HEK293 (cell line): ENCODE results near the gene CPLX1.

ENCODE experiments used
- CTCF ChIA-PET: fragments of 350-600 bp; formaldehyde crosslinking; extraction: SDS; loops from one replicate; lab custom pipeline; 2021; ENCODE audit warnings: antibody characterized with exemption; lab: Yijun Ruan, JAX
- POLR2A ChIA-PET: fragments of 300-600 bp; formaldehyde crosslinking; extraction: SDS; loops from one replicate; lab custom pipeline; 2020; ENCODE audit warnings: antibody characterized with exemption, inconsistent platforms; lab: Yijun Ruan, JAX
- H3K27ac ChIP-seq: fragments of 200-500 bp; sonication (Bioruptor generic); 2 replicates; pipeline ENCODE4 v1.5.1; 2014; ENCODE audit warnings: low read depth, low read length, control low read depth, inconsistent platforms; ENCODE audit errors: extremely low read depth
- H3K36me3 ChIP-seq, 2 experiments: fragments of 200-500 bp in 1 of 2; sonication (Bioruptor generic) in 1 of 2; 1 replicate in 1 of 2; 2 replicates in 1 of 2; pipeline ENCODE4 v1.5.1; 2014 to 2017; ENCODE audit warnings: inconsistent platforms in 2 of 2, low read length in 2 of 2; ENCODE audit not compliant: control insufficient read depth in 2 of 2, insufficient read depth in 1 of 2
- H3K4me1 ChIP-seq: fragments of 200-500 bp; sonication (Bioruptor generic); 2 replicates; pipeline ENCODE4 v1.5.1; 2014; ENCODE audit warnings: mild to moderate bottlenecking, low read length, inconsistent platforms; ENCODE audit not compliant: control insufficient read depth, insufficient read depth
- H3K4me3 ChIP-seq: 2 replicates; pipeline ENCODE4 v1.5.1; 2011; ENCODE audit warnings: low read depth, mild to moderate bottlenecking, control low read depth, low read length, moderate library complexity
- H3K9me3 ChIP-seq: fragments of 200-500 bp; sonication (Bioruptor generic); 2 replicates; pipeline ENCODE4 v1.5.1; 2014; ENCODE audit warnings: low read depth, low read length, inconsistent platforms; ENCODE audit not compliant: control insufficient read depth, insufficient read depth
- BCL11A ChIP-seq: fragments of 450-650 bp; formaldehyde crosslinking; IDR thresholded peaks from 2 replicates; pipeline ENCODE4 v1.5.1; 2016; ENCODE audit warnings: low read depth, missing biosample characterization, missing genetic modification characterization
- BCL11B ChIP-seq: fragments of 450-650 bp; formaldehyde crosslinking; IDR thresholded peaks from 2 replicates; pipeline ENCODE4 v1.5.1; 2016; ENCODE audit warnings: low read depth, missing biosample characterization, missing genetic modification characterization
- ELK4 ChIP-seq: IDR thresholded peaks from 2 replicates; pipeline ENCODE4 v1.6.1; 2011; ENCODE audit warnings: mild to moderate bottlenecking, low read depth, low read length, borderline replicate concordance
- PRDM1 ChIP-seq: fragments of 450-650 bp; formaldehyde crosslinking; IDR thresholded peaks from 2 replicates; pipeline ENCODE4; 2016; ENCODE audit warnings: missing biosample characterization, missing genetic modification characterization
- WT1 ChIP-seq: fragments of 450-650 bp; formaldehyde crosslinking; IDR thresholded peaks from 2 replicates; pipeline ENCODE4 v1.5.1; 2016; ENCODE audit warnings: missing biosample characterization, missing genetic modification characterization
- ZBTB10 ChIP-seq: fragments of 450-650 bp; formaldehyde crosslinking; IDR thresholded peaks from 2 replicates; pipeline ENCODE4 v1.5.1; 2016; ENCODE audit warnings: missing biosample characterization, missing genetic modification characterization
- ZNF221 ChIP-seq: fragments of 450-650 bp; formaldehyde crosslinking; IDR thresholded peaks from 2 replicates; pipeline ENCODE4 v1.5.1; 2017; ENCODE audit warnings: missing biosample characterization, missing genetic modification characterization, borderline replicate concordance
- ZNF292 ChIP-seq: fragments of 450-650 bp; formaldehyde crosslinking; IDR thresholded peaks from 2 replicates; pipeline ENCODE4 v1.5.1; 2016; ENCODE audit warnings: low read depth, missing biosample characterization, missing genetic modification characterization, borderline replicate concordance
- ZNF335 ChIP-seq: fragments of 450-650 bp; formaldehyde crosslinking; conservative IDR thresholded peaks from 2 replicates; pipeline ENCODE4 v1.5.1; 2016; ENCODE audit warnings: missing biosample characterization, missing genetic modification characterization
- ZNF341 ChIP-seq: fragments of 450-650 bp; formaldehyde crosslinking; IDR thresholded peaks from 2 replicates; pipeline ENCODE4; 2016; ENCODE audit warnings: low read depth, missing biosample characterization, missing genetic modification characterization
- ZNF514 ChIP-seq: fragments of 450-650 bp; formaldehyde crosslinking; IDR thresholded peaks from 2 replicates; pipeline ENCODE4 v1.5.1; 2016; ENCODE audit warnings: missing biosample characterization, missing genetic modification characterization
- ZNF571 ChIP-seq: fragments of 450-650 bp; formaldehyde crosslinking; IDR thresholded peaks from 2 replicates; pipeline ENCODE4 v1.5.0; 2017; ENCODE audit warnings: missing biosample characterization, missing genetic modification characterization
- ZNF600 ChIP-seq: fragments of 450-650 bp; formaldehyde crosslinking; IDR thresholded peaks from 2 replicates; pipeline ENCODE4 v1.5.1; 2016; ENCODE audit warnings: missing biosample characterization, missing genetic modification characterization
- ZNF610 ChIP-seq: fragments of 450-650 bp; formaldehyde crosslinking; IDR thresholded peaks from 2 replicates; pipeline ENCODE4 v1.5.1; 2016; ENCODE audit warnings: missing biosample characterization, missing genetic modification characterization, borderline replicate concordance
- ZNF660 ChIP-seq: fragments of 450-650 bp; IDR thresholded peaks from 2 replicates; pipeline ENCODE4 v1.5.1; 2018; ENCODE audit warnings: missing biosample characterization, mild to moderate bottlenecking, missing genetic modification characterization
- ZNF776 ChIP-seq: fragments of 450-650 bp; formaldehyde crosslinking; IDR thresholded peaks from 2 replicates; pipeline ENCODE4 v1.5.0; 2017; ENCODE audit warnings: missing biosample characterization, missing genetic modification characterization, borderline replicate concordance
- ZNF777 ChIP-seq: fragments of 450-650 bp; formaldehyde crosslinking; IDR thresholded peaks from 2 replicates; pipeline ENCODE4 v1.5.1; 2017; ENCODE audit warnings: missing biosample characterization, missing genetic modification characterization, borderline replicate concordance

The CPLX1 gene

GRCh38 chr4:762211-763190 lies 63.4 kb downstream of the CPLX1 start:
- POLR2A ChIA-PET, result no interaction called here

GRCh38 chr4:761739-762138 lies 64.2 kb downstream of the CPLX1 start:
- H3K27ac ChIP-seq, result no peak overlapping the region
- H3K4me3 ChIP-seq, result no peak overlapping the region
- H3K9me3 ChIP-seq, result no peaks in the 10 kb centered on the region
- no peak for TF ChIP-seq ZNF600 (tag by site-specific recombination)
- no peak for TF ChIP-seq BCL11A (tag by site-specific recombination)
- H3K4me1 ChIP-seq, result no peaks in the 10 kb centered on the region
- CTCF ChIA-PET, result no interaction called here
- peaks cover 0 to 70% of the 10 kb centered on the region in 2 experiments; a peak in 2 of 3 replicates for H3K36me3 ChIP-seq
- POLR2A ChIA-PET, result no interaction called here

More at GRCh38 chr4:762211-763190, 63.4 kb downstream of the CPLX1 start:
- CTCF ChIA-PET, result no interaction called here
- Histone ChIP-seq H3K36me3 (peaks cover 0 to 70% of the 10 kb centered on the region in 2 experiments; a peak in 2 of 3 replicates), H3K4me1 (no peaks in the 10 kb centered on the region), H3K9me3 (no peaks in the 10 kb centered on the region), H3K4me3 (no peak overlapping the region), H3K27ac (no peak overlapping the region)
- no peak for TF ChIP-seq ELK4
- peak; percentile 84 for TF ChIP-seq ZNF600 (tag by site-specific recombination)
- TF ChIP-seq ZNF610 (tag by site-specific recombination), result no peak
- TF ChIP-seq PRDM1 (tag by site-specific recombination), result no peak
- no peak for TF ChIP-seq ZNF571 (tag by site-specific recombination)
- TF ChIP-seq ZNF341 (tag by site-specific recombination), result peak; percentile 46
- TF ChIP-seq WT1 (tag by site-specific recombination), result no peak

- Histone ChIP-seq H3K27ac (no peak overlapping the region), H3K36me3 (peaks cover 0 to 70% of the 10 kb centered on the region in 2 experiments; a peak in 2 of 3 replicates), H3K4me1 (no peaks in the 10 kb centered on the region), H3K4me3 (no peak overlapping the region), H3K9me3 (no peaks in the 10 kb centered on the region)
- ChIA-PET POLR2A (no interaction called here), CTCF (no interaction called here)
- TF ChIP-seq ZNF777 (tag by site-specific recombination), result no peak
- no peak for TF ChIP-seq ZNF514
- no peak for TF ChIP-seq BCL11B (tag by site-specific recombination)
- no peak for TF ChIP-seq ZNF776 (tag by site-specific recombination)
- no peak for TF ChIP-seq ZNF292 (tag by site-specific recombination)
- no peak for TF ChIP-seq ZNF341 (tag by site-specific recombination)
- no peak for TF ChIP-seq ZBTB10 (tag by site-specific recombination)
- no peak for TF ChIP-seq ZNF221 (tag by site-specific recombination)
- no peak for TF ChIP-seq ZNF335 (tag by site-specific recombination)
- no peak for TF ChIP-seq ZNF660 (tag by site-specific recombination)
Observed at GRCh38 chr4:761086-761485, 64.8 kb downstream of the CPLX1 start.
